Measurements from ENCODE around the gene LRMDA.

- no peak for TF ChIP-seq CTCF (IDR thresholded peaks at IDR 0.05)
- TF ChIP-seq POLR2A (IDR thresholded peaks at IDR 0.05) = no peak
These were observed 395.4 kb downstream of the LRMDA start for GRCh38 chr10:75826846-75827245.
